OCI-LY7 (cell line): ENCODE measurements around the gene KAT6B.

Source experiments
- CTCF ChIP-seq: fragments of 200-600 bp; sonication (generic); conservative IDR thresholded peaks from 2 replicates; pipeline ENCODE4 v1.5.1; 2014; ENCODE audit warnings: mild to moderate bottlenecking, antibody characterized with exemption, low read length, moderate library complexity, mixed read lengths
- EZH2phosphoT487 ChIP-seq: fragments of 200-600 bp; sonication (generic); IDR thresholded peaks from 2 replicates; pipeline ENCODE4 v1.6.1; 2018; ENCODE audit warnings: low read depth, borderline replicate concordance, mild to moderate bottlenecking, mixed run types, antibody characterized with exemption, low read length, moderate library complexity, mixed read lengths

- TF ChIP-seq CTCF (no peak), EZH2phosphoT487 (no peak)
Observed at GRCh38 chr10:75073442-75073841, 247.0 kb downstream of the KAT6B start.
